Kidney epithelial cell (primary cell): ENCODE data around the gene ICOS. TPM values are rescaled to one million over a fixed set of nuclear protein-coding genes. Genes with fewer than 3 reads are reported as not detected.

Experiments used
- DNase-seq: peaks from one replicate; pipeline ENCODE4 v3.0.0-alpha.2; 2010; ENCODE audit warnings: low read depth
- H3K27me3 ChIP-seq: 2 replicates; pipeline ENCODE4 v1.6.0; 2011; ENCODE audit warnings: low read length; ENCODE audit not compliant: control insufficient read depth, insufficient read depth
- H3K36me3 ChIP-seq: 2 replicates; pipeline ENCODE4 v1.5.1; 2011; ENCODE audit warnings: low read length; ENCODE audit not compliant: control insufficient read depth, insufficient read depth
- H3K4me3 ChIP-seq: 2 replicates; pipeline ENCODE4 v1.5.1; 2011; ENCODE audit warnings: low read depth, mild to moderate bottlenecking, control low read depth, low read length
- total RNA-seq: library from RNA; depleted of rRNA; stranded (reverse); fragments of >200 nt; gene quantifications from 2 replicates; pipeline ENCODE4 v1.2.3, GENCODE V29; 2015
- TF ChIP-seq, protein P1 (sequence below): IDR thresholded peaks from 2 replicates; pipeline ENCODE4 v1.5.1; 2011; ENCODE audit warnings: mild to moderate bottlenecking, moderate library complexity, low read length, control low read depth, inconsistent platforms; ENCODE audit not compliant: insufficient read depth, poor library complexity, severe bottlenecking

Gene ICOS
- total RNA-seq, 1 donor from 2014 or later: not detected

DNA sequence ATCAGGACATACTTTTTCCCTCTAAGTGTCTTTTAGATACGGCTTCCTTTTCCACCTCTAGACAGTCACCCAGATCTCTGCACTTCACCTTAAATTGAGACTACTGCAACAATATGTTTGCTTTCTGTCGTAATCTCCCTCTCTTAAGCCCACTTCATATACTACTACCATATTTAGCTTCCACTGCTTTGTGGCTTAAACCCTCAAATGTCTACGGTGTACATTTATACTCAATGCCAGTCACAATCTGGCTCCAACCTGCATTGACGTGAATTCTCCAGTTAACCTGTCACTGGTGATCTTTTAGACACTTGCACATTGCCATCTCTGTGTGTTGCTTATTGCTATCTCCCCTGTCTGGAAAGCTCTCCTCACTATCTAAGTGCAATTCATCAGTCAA lies 56.4 kb downstream of the ICOS start:
- DNase-seq: no peak
- TF ChIP-seq, protein P1, sequence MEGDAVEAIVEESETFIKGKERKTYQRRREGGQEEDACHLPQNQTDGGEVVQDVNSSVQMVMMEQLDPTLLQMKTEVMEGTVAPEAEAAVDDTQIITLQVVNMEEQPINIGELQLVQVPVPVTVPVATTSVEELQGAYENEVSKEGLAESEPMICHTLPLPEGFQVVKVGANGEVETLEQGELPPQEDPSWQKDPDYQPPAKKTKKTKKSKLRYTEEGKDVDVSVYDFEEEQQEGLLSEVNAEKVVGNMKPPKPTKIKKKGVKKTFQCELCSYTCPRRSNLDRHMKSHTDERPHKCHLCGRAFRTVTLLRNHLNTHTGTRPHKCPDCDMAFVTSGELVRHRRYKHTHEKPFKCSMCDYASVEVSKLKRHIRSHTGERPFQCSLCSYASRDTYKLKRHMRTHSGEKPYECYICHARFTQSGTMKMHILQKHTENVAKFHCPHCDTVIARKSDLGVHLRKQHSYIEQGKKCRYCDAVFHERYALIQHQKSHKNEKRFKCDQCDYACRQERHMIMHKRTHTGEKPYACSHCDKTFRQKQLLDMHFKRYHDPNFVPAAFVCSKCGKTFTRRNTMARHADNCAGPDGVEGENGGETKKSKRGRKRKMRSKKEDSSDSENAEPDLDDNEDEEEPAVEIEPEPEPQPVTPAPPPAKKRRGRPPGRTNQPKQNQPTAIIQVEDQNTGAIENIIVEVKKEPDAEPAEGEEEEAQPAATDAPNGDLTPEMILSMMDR: no peak
- Histone ChIP-seq H3K4me3 (no peak overlapping the region), H3K36me3 (no peaks in the 10 kb centered on the region), H3K27me3 (no peaks in the 10 kb centered on the region)

DNA sequence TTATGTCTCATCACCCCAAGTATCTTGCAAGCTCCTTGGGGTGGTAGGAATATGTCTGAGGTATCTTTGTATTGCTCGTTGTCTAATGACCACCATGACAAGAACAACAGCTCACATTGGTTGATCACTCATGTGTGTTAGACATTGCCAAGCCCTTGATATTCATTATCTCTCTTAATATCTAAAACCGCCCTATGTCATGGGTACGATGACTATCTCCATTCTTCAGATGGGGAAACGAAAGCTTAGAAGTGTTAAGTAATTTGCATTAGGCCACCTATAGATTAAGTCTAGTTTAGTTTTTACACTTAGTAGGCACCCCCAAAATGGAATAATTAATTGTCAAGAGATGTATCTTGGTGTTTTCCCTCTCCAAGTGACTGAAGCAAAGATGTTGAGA lies 57.0 kb downstream of the ICOS start:
- Histone ChIP-seq H3K4me3 (no peak overlapping the region), H3K27me3 (no peaks in the 10 kb centered on the region), H3K36me3 (no peaks in the 10 kb centered on the region)
- TF ChIP-seq, protein P1: no peak
- no peak for DNase-seq

DNA sequence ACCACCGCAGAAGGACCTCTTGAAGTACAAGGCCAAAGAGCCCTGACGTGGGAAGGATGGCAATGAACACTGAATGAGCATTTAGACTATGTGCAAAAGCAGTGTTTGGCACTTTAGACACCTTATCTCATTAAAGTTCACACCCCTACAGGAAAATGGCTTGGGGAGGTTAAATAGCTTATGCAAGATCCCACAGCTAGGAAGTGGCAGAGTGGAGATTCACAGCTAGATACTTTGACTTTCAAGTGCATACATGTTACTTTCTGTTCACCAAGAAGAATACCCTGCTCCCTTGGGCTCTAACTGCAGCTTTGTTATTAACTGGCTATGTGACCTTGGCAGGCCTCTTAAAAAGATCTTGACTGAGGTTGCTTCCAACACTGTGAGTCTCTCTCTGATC lies 58.2 kb downstream of the ICOS start:
- TF ChIP-seq, protein P1: no peak
- no peak for DNase-seq
- H3K36me3 ChIP-seq: no peaks in the 10 kb centered on the region
- no peak overlapping the region for H3K4me3 ChIP-seq
- no peaks in the 10 kb centered on the region for H3K27me3 ChIP-seq

DNA sequence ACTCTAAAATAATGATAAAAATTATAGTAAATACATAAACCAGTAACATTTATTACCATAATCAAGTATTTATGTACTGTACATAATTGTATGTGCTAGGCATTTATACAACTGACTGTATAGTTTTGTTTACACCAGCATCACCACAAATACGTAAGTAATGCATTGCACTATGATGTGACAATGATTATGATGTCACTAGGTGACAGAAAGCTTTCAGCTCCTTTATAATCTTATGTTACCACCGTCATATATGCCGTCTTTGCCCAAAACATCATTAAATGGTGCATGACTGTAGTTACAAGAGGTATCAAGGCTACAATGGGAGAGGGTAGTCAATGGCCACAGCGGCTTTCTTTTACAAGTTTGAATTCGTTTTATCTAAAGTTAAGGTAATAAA lies 60.1 kb downstream of the ICOS start:
- DNase-seq: no peak
- Histone ChIP-seq H3K36me3 (no peaks in the 10 kb centered on the region), H3K27me3 (no peaks in the 10 kb centered on the region), H3K4me3 (no peak overlapping the region)
- TF ChIP-seq, protein P1: no peak

DNA sequence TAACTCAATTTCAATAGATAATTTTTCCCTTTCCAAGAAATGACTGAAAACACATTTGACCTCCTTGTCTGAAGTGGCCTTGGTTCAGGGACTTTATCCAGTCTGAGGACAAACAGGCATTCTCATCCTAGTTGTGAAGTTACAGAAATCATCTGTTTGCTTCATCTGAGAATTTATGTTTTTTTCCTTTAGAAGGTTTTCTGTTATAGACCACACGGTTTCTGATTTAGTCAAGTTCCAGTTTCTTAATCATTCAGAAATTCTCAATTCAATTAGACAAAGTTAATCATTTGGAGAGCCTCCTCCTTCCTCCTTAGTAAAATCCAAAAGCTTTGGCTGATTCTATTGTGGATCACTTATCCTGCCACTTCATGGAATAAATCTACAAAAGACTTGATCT lies 60.9 kb downstream of the ICOS start:
- Histone ChIP-seq H3K36me3 (no peaks in the 10 kb centered on the region), H3K4me3 (no peak overlapping the region), H3K27me3 (no peaks in the 10 kb centered on the region)
- TF ChIP-seq, protein P1: no peak
- no peak for DNase-seq

DNA sequence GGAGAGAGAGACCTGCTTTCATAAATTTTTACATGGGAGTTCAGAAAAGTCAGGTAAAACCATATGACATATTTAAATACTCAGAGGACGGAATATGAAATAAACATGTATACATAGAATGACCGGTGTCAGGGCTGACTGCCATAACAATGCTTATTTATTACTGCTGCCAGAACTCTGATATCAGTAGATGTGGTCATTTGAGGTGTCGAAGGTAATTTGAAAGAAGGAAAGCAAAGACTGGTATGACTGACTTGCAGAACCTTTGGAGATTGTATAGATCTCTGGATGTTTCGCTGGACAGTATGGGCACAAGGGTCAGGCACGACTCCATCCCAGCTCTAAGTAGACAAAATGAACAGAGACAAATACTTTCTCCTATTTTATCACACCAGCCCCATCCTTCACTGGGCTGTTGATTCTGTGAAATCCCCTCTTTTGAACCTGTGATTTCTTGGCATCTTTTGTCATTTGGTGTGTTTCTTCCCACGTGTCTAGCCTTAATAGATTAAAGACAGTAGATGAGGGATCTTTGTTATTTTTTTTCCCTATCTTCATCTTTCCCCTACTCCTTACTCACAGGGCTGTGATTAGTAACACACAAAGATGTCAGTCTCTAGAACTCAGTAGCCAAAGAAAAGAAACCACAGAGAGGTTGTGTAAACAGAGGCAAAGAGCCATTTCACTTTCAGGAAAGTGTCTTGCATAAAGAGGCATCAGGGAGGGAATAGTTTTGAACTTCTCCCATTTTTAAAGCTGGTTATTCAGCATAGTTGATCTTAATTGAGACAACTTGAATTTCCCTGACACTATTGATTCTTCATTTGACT lies 61.6 kb downstream of the ICOS start:
- Histone ChIP-seq H3K36me3 (no peaks in the 10 kb centered on the region), H3K4me3 (no peak overlapping the region), H3K27me3 (no peaks in the 10 kb centered on the region)
- DNase-seq: peak; percentile 23
- TF ChIP-seq, protein P1: no peak
